ENCODE measurements around the gene ITPKC.

Gene ITPKC

GRCh38 chr19:40724855-40725254 lies 7.9 kb downstream of the ITPKC start:
- no peak for TF ChIP-seq CEBPB (IDR thresholded peaks at IDR 0.05)
- TF ChIP-seq REST (IDR thresholded peaks at IDR 0.05; ENCODE audit: low read depth): no peak
- no peak for TF ChIP-seq CREB1 (IDR thresholded peaks at IDR 0.05; ENCODE audit: low read depth)
- TF ChIP-seq FOXM1 (IDR thresholded peaks at IDR 0.05; ENCODE audit: borderline replicate concordance, low read depth): no peak
- TF ChIP-seq TEAD4 (IDR thresholded peaks at IDR 0.05): no peak
- TF ChIP-seq TAF1 (IDR thresholded peaks at IDR 0.05; ENCODE audit: low read depth): no peak
- no peak for TF ChIP-seq RAD21 (IDR thresholded peaks at IDR 0.05; ENCODE audit: low read depth)

GRCh38 chr19:40726279-40726678 lies 9.4 kb downstream of the ITPKC start:
- TF ChIP-seq CEBPB (IDR thresholded peaks at IDR 0.05) (no peak), REST (IDR thresholded peaks at IDR 0.05; ENCODE audit: low read depth) (no peak), NFIC (IDR thresholded peaks at IDR 0.05) (no peak), MAX (IDR thresholded peaks at IDR 0.05) (no peak), FOXM1 (IDR thresholded peaks at IDR 0.05; ENCODE audit: borderline replicate concordance, low read depth) (no peak), TEAD4 (IDR thresholded peaks at IDR 0.05) (no peak), YY1 (IDR thresholded peaks at IDR 0.05; ENCODE audit: low read depth) (no peak), TCF12 (IDR thresholded peaks at IDR 0.05; ENCODE audit: low read depth) (no peak), RAD21 (IDR thresholded peaks at IDR 0.05; ENCODE audit: low read depth) (no peak), USF1 (IDR thresholded peaks at IDR 0.05) (no peak)

GRCh38 chr19:40733149-40733548 lies 16.2 kb downstream of the ITPKC start:
- TF ChIP-seq FOXM1 (IDR thresholded peaks at IDR 0.05; ENCODE audit: borderline replicate concordance, low read depth) (no peak), RAD21 (IDR thresholded peaks at IDR 0.05; ENCODE audit: low read depth) (no peak), TEAD4 (IDR thresholded peaks at IDR 0.05) (no peak), EGR1 (IDR thresholded peaks at IDR 0.05) (no peak), USF1 (IDR thresholded peaks at IDR 0.05) (no peak), MAX (IDR thresholded peaks at IDR 0.05) (no peak), CEBPB (IDR thresholded peaks at IDR 0.05) (no peak), EP300 (IDR thresholded peaks at IDR 0.05; ENCODE audit: borderline replicate concordance) (no peak), ZBTB7A (IDR thresholded peaks at IDR 0.05; ENCODE audit: low read depth) (no peak), REST (IDR thresholded peaks at IDR 0.05; ENCODE audit: low read depth) (no peak), YY1 (IDR thresholded peaks at IDR 0.05; ENCODE audit: low read depth) (no peak), NFIC (IDR thresholded peaks at IDR 0.05) (no peak), TAF1 (IDR thresholded peaks at IDR 0.05; ENCODE audit: low read depth) (no peak), TCF12 (IDR thresholded peaks at IDR 0.05; ENCODE audit: low read depth) (no peak), CREB1 (IDR thresholded peaks at IDR 0.05; ENCODE audit: low read depth) (no peak)

- no peak for TF ChIP-seq TEAD4 (IDR thresholded peaks at IDR 0.05)
- no peak for TF ChIP-seq CREB1 (IDR thresholded peaks at IDR 0.05; ENCODE audit: low read depth)
- no peak for TF ChIP-seq RAD21 (IDR thresholded peaks at IDR 0.05; ENCODE audit: low read depth)
- TF ChIP-seq TAF1 (IDR thresholded peaks at IDR 0.05; ENCODE audit: low read depth): no peak
- no peak for TF ChIP-seq YY1 (IDR thresholded peaks at IDR 0.05; ENCODE audit: low read depth)
- TF ChIP-seq TCF12 (IDR thresholded peaks at IDR 0.05; ENCODE audit: low read depth): no peak
- no peak for TF ChIP-seq EGR1 (IDR thresholded peaks at IDR 0.05)
- TF ChIP-seq USF1 (IDR thresholded peaks at IDR 0.05): no peak
- TF ChIP-seq MAX (IDR thresholded peaks at IDR 0.05): no peak
- no peak for TF ChIP-seq ZBTB7A (IDR thresholded peaks at IDR 0.05; ENCODE audit: low read depth)
- no peak for TF ChIP-seq NFIC (IDR thresholded peaks at IDR 0.05)
- TF ChIP-seq REST (IDR thresholded peaks at IDR 0.05; ENCODE audit: low read depth): no peak
- TF ChIP-seq FOXM1 (IDR thresholded peaks at IDR 0.05; ENCODE audit: borderline replicate concordance, low read depth): no peak
- TF ChIP-seq CEBPB (IDR thresholded peaks at IDR 0.05): no peak
- TF ChIP-seq EP300 (IDR thresholded peaks at IDR 0.05; ENCODE audit: borderline replicate concordance): no peak
Observed at GRCh38 chr19:40735013-40735771, 18.3 kb downstream of the ITPKC start.
